A375 (cell line): Measurements from ENCODE around the gene PBX1. TPM values are rescaled to one million over a fixed set of nuclear protein-coding genes. Genes with fewer than 3 reads are reported as not detected.

Source experiments
- small RNA-seq: library from RNA; depleted of rRNA; stranded (forward); fragments of <200 nt; gene quantifications from one replicate; pipeline ENCODE3, GENCODE V24; 2014
- total RNA-seq: library from RNA; depleted of rRNA; stranded (reverse); fragments of >200 nt; shearing (Covaris generic); gene quantifications from 2 replicates; pipeline ENCODE4 v1.2.3, GENCODE V29; 2014; rRNA removed

Gene PBX1
- 8.7 and 9.0 TPM in 2 replicates for total RNA-seq

GRCh38 chr1:164558461-164559341 lies at the start of gene PBX1:
Gene PBX1, plus strand, starts transcription at chr1:164559184.

Small RNAs within 50 kb of the gene (small RNA-seq; reads per million reads assigned to genes)
- gene RF00017 (not detected), gene RF00019 (not detected), gene RNU6-171P (not detected)
